NCI-H146 treated with DMSO at 0.1 percent for 48 hours (cell line): Measurements from ENCODE around the gene UROC1.

Source experiments
- DNase-seq: peaks from one replicate; lab custom pipeline; 2025; ENCODE audit not compliant: unreplicated experiment; lab: John Stamatoyannopoulos, UW

The UROC1 gene

DNA sequence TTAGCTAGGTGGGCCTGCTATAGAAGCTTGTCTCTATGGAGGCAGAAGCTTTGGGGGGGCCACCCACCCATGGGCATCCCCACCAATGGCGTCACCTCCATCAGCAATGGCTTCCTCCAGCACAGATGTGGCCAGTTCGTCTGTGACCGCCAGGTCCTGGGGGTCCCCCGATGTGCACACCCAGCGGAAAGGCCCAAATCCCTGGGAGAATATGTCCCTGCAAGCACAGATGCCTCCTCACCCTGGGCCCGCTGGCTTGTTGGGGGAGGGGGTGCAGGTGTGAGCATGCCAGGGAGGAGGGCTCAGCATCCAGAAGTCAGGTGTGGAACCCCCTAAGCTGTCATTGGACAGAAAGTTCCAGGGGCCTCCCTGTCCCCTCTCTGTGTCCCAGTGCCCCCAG, 19.6 kb downstream of the UROC1 start:
- DNase-seq = no peak

DNA sequence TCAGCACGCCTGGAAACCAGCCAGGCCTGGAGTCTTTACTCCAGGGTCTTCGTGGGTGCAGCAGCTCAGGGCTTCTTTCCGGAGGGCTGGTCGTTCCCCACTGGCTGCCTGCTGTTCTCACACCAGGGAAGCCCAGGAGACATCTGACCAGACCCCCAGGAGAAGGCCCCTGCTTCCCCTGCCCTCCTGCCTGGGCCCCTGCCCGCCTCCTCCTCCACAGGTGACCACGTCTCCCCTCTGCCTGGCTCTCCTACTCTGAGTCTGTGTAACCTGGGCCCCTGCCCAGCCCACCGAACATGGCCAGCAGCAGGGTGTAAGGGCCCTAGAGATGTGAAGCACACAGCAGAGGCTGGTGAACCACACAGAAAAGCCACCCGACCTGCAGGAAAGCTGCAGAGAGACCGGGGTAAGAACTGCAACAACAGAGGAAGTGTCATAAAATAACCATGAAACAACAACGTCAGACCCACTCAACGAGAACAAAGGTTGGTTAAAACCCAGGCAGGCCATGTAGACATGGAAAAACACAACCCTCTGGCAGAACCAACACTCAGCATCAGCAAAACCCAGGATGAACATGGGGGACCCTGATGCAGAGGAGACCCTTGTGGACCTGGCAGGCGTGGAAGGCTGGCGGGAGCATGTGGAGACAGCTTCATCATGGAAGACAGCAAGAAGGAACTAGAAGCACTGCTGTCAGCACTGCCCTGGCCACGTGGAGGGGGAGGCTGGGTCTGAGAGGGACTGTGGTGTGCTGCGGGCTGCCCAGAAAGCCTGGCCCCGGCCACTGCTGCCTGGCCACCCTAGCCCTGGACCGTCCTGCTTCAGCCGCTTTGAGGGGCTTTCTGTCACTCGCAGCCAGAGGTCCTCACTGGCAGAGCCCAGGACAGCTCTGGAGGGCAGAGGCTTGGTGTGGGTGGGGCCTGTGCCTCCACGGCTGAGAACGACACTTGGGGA, 20.4 kb downstream of the UROC1 start:
- DNase-seq = no peak

DNA sequence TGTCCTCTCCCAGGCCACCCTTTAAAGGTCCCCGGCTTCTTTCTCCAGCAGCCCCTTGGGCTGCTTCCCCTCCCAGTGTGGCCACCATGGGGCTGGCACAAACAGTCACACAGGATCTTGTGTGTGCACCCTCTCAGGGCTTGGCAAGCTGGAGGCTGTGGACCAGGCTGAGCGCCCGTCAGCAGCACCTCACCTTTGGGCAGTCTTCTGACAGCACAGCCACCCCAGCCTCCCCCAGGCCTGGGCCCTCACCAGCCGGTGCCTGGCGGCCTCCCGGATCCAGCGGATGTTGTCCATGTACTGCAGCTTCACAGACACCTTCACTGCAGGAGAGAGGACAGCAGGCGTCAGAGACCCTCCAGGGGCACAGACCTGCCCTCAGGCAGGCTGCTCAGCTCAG, 21.8 kb downstream of the UROC1 start:
- no peak for DNase-seq

DNA sequence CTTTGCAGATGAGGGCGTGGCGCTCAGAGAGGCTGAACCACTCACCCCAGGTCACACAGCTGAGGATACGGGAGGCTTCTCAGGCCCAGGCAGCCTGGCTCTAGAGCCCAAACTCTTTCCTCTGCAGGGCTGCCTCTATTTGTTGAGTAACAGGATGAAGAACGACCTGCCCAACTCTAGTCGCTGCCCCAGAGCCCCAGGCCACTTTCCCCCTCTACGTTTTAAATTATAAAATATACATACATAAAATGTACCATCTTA, 22.7 kb downstream of the UROC1 start:
- DNase-seq = no peak

DNA sequence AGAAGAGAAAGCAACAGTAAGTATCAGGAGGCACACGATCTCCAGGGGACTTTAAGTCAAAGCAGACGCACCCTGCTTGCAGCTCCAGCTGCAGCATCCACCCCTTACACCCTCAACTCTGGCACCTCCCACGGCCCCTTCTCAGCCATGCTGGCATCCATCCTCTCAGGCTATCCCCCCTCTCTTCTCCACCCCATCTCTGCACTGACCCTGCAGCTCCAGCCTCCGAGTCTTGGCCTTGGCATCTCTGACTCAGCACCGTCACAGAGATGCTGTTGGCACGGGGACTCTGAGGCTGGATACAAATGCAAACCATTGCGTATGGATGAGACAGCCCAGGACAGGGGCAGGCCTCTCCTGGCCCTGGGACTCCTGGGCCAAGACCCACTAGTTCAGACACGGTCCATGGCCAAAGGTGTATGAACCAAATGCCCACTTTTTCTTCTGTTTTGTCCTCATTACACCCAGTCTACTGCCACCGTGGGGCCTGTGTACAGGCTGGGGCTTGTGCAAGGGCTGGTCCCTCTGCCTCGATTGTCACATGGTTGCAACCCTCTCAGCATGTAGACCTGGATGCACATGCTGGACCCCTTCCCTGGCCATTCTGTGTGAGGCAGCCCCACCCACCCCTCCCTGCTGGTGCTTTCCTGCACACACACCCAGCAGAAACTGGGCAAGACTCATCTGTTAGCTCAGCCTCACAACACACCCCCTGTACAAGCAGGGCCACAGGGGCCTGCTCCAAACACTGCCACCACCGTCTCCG, 23.2 kb downstream of the UROC1 start:
- DNase-seq = no peak

DNA sequence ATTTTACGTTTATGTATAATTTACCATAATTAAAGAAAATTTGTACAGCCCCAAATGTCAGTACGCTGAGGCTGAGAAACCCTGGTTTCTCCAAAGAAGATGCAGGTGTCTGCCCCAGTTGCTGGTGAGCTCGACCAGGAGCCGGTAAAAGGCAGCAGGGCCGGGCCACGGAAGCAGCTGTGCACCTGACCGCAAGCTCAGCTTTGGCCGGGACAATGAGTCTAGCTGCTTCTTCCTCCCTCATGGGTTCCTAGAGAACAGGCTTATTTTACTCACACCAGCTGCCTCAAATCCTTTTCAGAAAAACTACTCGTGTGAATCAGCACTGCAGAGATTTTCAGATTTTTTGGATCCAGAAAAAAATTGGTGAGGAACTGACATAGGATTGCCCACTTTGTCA, 23.8 kb downstream of the UROC1 start:
- no peak for DNase-seq

DNA sequence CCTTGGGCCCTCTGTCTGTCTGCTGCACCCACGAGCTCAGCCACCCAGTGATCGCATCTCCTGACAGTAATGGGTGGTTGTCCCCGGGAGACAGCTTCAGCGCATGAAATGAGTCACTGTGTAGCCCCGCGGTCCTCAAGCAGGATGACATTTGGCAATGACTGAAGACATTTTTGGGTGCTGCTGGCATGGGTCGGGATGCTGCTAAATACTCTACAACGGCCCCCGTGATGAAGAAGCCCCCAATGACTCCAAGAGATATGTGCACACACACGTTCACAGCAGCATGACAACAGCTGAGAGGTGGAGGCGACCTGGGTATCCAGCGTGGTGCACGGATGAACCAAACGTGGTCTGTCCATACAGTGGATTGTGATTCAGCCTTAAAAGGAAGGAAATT, 24.5 kb downstream of the UROC1 start:
- DNase-seq = no peak

DNA sequence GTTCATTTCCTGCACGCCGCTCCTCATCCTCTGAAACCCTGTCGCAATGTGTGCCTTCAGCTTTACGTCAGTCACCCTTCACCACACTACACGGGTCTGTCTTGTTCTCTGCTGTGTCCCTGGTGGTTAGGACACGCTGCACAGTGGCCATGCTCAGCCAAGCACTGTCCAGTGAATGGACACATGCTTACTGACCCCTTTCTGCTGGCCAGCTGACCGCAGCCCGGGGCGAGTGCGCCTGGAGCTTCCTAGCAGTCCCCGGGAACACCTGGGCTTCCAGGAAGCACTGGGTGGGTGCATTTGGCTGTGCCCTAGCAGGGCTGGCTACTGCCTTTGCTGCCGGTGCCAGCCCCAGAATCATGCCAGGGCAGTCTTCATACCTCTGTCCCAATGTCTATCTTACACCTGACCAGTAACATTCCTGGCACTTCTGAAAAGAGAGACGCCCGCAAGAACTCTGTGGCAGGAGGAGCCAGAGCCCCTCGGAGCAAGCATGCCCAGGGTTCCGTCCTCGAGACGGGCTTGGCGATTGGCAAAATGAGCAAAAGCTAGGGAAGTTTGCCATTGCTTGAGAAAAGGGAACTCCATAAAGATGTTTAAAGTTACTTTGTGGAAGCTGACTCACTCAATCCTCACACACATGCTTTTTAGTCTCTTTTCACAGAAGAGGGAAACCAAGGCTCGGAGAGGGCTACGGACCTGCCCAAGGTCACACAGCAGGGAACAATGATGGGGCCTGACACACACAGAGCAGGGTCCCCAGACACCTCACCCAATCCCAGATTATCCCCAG, 26.2 kb downstream of the UROC1 start:
- no peak for DNase-seq

DNA sequence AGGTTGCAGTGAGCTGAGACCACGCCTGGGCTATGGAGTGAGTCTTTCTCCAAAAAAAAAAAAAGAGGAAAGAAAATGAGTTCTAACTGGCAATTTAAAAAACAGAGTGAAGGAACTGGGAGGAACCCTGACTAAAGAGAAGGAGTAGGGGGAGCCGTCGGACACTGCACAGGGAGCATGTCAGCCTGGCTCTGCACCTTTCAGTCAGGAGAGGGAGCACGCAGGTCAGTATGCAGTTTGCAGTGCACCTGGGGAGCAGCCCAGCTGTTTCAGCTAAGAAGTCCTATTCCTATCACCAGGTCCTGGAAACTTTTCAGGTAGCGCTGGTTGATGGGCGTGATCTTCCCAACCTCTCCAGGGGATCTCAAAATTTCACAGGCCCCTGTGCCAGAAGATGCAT, 27.0 kb downstream of the UROC1 start:
- peak; percentile 24 for DNase-seq

DNA sequence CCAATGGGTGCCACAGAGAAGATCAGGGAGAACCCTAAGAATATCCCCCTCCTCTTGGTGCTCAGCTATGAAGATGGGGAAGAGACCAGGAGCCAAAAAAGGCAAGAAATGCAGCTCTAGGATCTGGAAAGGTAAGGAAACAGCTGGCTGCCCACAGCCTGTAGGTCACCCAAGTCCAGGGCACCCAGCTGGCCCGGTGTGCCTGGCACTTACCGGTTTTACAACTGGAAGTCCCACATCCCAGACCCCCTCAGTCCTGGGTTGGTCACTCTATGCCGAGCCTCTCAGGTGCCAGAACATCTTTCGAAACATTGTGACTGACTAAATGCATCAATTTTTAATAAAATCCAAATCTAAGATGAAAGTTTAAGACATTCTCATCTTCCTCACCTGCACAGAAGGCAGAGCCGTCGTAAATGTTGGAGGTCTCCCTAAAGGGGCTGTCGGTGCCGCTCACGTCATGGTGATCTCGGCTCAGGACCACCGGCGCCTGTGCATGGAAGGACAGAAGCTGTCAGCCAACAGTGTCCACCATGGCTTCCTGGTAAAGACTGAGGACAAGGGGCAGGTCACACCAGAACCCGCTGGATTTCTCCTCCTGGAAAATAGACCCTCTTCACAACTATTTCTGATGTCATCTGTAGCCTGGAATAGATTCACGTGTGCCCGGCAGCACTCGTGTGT, 28.5 kb downstream of the UROC1 start:
- no peak for DNase-seq

DNA sequence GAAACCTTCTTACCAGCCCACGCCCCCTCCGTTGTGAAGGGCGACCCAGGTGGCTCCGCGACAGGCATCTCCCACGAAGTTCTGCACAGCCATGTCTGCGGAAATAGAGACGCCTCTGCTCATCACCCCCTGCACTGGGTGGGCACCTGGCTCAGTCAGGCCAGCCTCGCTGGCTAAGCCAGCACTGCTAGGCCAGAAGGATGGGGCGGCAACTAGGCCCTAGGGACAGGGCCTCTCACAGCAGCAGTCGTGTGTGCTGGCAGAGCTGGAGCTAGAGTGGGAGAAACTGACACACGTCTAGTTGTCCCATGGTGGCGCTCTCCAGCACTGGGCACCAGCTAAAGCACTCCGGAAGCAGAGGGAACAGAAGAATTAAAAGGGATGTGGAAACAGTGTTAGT, 29.4 kb downstream of the UROC1 start:
- no peak for DNase-seq

DNA sequence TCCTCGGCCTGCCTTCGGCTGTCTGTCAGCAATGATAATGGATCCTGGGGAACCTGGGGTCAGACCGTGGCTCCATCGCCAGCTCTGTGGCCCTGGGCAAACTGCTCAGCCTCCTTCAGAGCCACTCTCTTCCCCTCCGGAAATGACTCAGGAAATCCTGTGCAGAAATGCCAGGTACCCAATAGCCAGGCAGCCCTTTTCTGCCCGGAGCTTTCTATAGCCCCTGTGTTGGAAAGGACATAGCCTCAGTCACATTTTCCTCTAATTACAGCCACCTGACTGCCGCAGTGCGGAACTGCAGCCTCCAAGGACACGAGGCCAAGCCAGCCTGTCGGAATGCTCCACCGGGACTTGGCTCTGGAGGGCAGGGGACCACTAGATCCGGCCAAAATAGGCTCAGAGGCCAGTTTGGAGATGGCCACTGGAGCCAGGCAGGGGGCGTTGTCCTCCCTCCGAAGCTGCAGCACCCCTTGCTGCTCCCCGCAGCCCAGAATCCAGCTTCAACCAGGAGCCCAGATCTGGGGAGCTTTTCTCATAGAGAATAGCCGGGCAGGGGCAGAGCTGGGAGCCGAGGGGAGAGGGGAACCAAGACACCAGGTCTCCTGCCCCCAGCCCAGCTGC, 30.3 kb downstream of the UROC1 start:
- DNase-seq = no peak

DNA sequence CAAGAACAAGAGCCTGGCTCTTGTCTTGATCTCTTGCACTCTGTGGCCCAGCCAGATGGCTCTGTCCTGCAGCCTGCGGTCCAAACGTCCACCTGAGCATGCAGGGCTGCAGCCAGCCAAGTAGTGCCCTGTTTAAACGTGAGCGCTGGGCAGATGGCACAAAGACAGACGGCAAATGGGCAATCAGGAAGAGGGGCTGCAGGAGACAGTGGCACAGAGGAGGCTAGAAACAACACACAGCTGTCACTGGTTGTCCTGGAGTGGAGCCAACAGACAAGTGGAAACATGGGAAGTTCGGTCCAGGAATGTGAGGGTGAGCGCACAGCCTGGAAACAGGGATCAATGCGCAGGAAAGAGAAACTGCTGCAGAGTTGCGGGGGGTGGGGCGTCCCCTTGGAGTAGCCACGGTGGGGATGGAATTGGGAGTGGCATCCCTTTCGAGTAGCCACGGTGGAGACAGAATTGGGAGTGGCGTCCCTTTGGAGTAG, 31.2 kb downstream of the UROC1 start:
- no peak for DNase-seq

DNA sequence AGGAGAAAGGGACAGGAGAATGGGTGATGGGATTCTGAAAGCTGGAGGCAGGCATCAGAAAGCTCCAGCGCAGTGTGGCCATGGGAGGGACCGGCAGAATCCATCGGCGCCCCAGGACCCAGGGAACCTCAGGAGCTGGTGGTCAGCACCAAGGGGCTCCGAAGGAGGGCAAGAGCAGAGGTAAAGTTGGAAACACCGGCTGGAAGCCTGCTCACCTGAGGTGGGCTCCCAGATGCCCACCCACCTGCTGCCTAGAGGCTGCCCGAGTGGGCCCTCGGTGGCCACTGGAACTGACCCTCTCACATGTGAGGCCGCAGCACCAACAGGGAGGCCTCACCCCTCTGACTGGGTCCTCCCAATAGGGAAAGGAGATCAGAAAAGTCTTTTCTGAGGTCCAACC, 31.6 kb downstream of the UROC1 start:
- DNase-seq = no peak

DNA sequence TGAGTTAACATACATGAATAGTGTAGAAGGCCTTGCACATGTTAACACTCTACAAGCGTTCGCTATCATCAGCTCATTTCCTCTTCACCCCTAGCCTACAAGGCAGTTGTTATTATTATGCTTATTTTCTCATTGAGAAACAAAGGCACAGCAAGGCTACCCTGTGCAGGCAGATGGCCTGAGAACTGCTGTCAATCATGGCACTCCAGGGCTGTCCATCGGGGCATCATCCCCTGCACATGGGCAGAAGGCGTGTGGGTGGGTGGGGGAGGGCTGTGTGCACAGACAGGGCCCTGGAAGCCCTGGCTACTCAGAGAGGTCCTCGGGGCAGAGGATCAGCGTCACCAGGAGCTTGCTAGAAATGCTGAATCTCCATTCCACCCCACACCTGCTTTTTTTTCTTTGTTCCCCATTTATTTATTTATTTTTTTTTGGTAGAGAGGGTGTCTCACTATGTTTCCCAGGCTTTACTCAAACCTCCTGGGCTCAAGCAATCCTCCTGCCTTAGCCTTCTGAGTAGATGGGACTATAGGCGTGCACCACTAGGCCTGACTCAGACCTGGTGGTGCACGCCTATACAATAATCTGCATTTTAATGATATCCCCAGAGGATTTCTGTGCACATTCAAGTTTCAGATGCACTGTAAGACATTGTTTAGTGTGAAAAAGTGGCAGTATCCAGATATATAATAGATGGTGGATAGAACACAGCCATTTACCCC, 32.2 kb downstream of the UROC1 start:
- no peak for DNase-seq

DNA sequence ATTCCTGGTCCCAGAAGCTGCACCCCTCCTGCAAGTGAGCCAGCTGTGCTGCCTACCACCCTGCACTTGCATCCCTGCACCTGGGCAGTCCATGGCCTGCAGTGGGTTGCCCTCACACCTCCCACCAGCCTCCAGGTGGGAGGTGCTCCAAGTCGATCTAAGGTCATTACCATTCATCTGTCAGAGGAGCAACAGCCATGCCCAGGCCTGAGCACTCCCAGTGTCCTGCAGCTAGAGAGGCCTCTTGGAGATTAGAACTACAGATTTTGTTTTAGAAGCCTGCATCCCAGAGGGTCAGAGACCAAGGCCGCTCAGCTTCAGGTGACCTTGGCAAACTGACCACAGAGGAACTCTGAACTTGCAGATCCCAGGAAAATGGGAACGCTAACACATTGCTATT, 32.9 kb downstream of the UROC1 start:
- no peak for DNase-seq

DNA sequence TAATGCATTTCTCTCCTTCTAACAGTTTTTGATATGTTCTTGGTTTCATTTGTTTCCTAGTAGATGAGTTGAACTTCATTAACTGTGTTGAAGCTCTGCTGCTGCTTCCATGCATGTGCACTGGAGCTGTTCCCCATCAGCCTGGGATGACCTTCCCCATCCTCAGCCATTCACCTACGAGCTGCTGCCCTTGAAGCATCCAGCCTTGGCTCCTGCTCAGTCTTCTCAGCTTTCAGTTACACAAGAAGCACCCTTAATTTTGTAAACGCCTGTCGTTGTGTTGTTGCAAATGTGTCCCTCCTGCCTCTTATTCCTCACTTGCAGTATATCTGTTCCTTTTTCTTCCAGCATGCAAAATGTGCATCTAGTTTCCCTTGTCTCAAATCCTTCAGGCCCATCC, 33.4 kb downstream of the UROC1 start:
- DNase-seq = no peak

DNA sequence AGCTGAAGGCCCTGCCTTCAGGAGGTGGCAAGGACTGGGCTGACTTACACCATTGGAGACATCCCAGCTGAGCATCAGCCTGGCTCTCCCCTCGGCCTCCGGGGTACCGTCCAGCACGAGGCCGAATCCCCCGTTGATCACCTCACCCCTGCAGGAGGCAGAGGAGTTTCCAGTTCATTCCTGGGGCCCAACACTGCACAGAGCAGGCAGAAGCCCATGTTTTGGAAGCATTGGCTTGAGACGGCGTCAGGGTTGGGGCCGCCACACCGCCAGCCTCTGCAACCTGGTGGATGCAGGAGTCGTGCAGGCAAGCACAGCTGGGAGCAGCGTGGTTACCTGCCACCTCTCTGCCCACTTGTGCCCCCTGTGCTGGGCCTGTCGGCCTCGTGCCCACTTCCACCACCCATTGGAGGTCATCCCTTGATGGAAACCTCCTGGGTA, 34.2 kb downstream of the UROC1 start:
- no peak for DNase-seq

DNA sequence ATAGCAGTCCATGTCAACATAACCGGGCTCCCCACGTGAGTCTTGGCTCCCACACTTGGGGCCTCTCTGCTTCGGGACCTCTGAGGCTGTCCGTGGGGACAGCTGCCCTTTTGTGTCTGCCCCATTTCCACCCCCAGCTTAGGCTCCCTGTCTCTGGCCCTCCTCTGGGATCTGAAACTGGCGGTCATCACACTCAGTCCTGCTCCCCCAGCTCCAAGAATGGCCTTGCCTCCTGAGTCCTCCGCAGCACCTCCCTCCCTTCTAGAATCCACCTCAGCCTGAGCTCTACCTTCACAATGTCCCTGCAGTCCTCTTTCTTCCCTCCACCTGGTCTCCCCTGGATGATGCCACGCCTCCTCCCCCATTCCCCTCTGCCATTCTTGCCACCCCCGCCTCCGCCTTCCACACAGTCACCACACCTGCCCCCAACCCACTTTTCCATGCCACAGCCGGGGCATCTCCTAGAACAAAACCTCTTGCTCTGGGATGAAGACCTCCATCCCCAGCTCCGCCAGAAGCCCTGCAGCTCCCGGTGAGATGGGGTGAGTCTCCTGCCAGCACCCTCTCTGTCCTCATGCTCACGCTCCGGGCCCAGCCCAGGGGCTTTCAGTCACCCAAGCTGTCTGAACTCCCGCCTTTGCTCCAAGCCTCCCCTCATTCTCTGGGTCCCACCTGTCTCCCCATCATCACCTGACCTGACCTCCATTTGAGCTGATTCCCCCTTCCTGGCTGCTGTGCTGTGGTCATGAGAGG, 34.9 kb downstream of the UROC1 start:
- DNase-seq = no peak
